HL-60/S4 (cell line): Measurements from ENCODE around the gene INCENP.
"Not testable (repeated sequence)": the region's sequence is repeated elsewhere in the genome, so short reads cannot be mapped to it uniquely, and the experiment has no call there.

Experiments used
- in situ Hi-C: fragments of 300-500 bp; cut with MboI; formaldehyde crosslinking; loops from 2 replicates; pipeline ENCODE4 v1.14.3; 2022; ENCODE audit warnings: low sequenced_read_pairs

The INCENP gene

GRCh38 chr11:62123669-62124185 is at the start of gene INCENP:
Gene INCENP, plus strand, starts transcription at chr11:62124011. Its CDS starts 4,151 bp downstream, at chr11:62128162.
- in situ Hi-C loops, result loop anchor here (25.0 kb wide), 1 partner anchor 661 kb away; no protein-coding TSS in a partner anchor

GRCh38 chr11:62075438-62075837 is 48.4 kb upstream of the INCENP start:
- in situ Hi-C loops, result no loop called here

- in situ Hi-C loops, result no loop called here
These were observed 46.7 kb upstream of the INCENP start for GRCh38 chr11:62077132-62077531.

GRCh38 chr11:62081378-62082291 is 42.2 kb upstream of the INCENP start:
- in situ Hi-C loops, result no loop called here

- in situ Hi-C loops, result no loop called here
These were observed 41.5 kb upstream of the INCENP start for GRCh38 chr11:62082292-62082657.

GRCh38 chr11:62084801-62085200 is 39.0 kb upstream of the INCENP start:
- in situ Hi-C loops, result not testable (repeated sequence)

- in situ Hi-C loops, result no loop called here
These were observed 36.1 kb upstream of the INCENP start for GRCh38 chr11:62087694-62088093.

GRCh38 chr11:62088331-62088933 is 35.4 kb upstream of the INCENP start:
- in situ Hi-C loops, result no loop called here

- in situ Hi-C loops, result loop anchor here (25.0 kb wide), 1 partner anchor 641 kb away; no protein-coding TSS in a partner anchor
These were observed 20.7 kb upstream of the INCENP start for GRCh38 chr11:62103141-62103540.

GRCh38 chr11:62103986-62104385 is 19.8 kb upstream of the INCENP start:
- in situ Hi-C loops, result loop anchor here (25.0 kb wide), 1 partner anchor 642 kb away; no protein-coding TSS in a partner anchor

GRCh38 chr11:62104816-62105653 is 18.8 kb upstream of the INCENP start:
- in situ Hi-C loops, result loop anchor here (25.0 kb wide), 1 partner anchor 643 kb away; no protein-coding TSS in a partner anchor

GRCh38 chr11:62105667-62106191 is 18.1 kb upstream of the INCENP start:
- in situ Hi-C loops, result loop anchor here (25.0 kb wide), 1 partner anchor 643 kb away; no protein-coding TSS in a partner anchor

- in situ Hi-C loops, result loop anchor here (25.0 kb wide), 1 partner anchor 646 kb away; no protein-coding TSS in a partner anchor
These were observed 15.6 kb upstream of the INCENP start for GRCh38 chr11:62108017-62108750.

GRCh38 chr11:62108971-62109404 is 14.8 kb upstream of the INCENP start:
- in situ Hi-C loops, result loop anchor here (25.0 kb wide), 1 partner anchor 647 kb away; no protein-coding TSS in a partner anchor

GRCh38 chr11:62115085-62115694 is 8.6 kb upstream of the INCENP start:
- in situ Hi-C loops, result loop anchor here (25.0 kb wide), 1 partner anchor 653 kb away; no protein-coding TSS in a partner anchor

- in situ Hi-C loops, result loop anchor here (25.0 kb wide), 1 partner anchor 654 kb away; no protein-coding TSS in a partner anchor
These were observed 7.4 kb upstream of the INCENP start for GRCh38 chr11:62116451-62116850.

GRCh38 chr11:62119569-62119968 is 4.2 kb upstream of the INCENP start:
- in situ Hi-C loops, result loop anchor here (25.0 kb wide), 1 partner anchor 657 kb away; no protein-coding TSS in a partner anchor

GRCh38 chr11:62120001-62120400 is 3.8 kb upstream of the INCENP start:
- in situ Hi-C loops, result loop anchor here (25.0 kb wide), 1 partner anchor 658 kb away; no protein-coding TSS in a partner anchor

GRCh38 chr11:62120431-62120830 is 3.4 kb upstream of the INCENP start:
- in situ Hi-C loops, result loop anchor here (25.0 kb wide), 1 partner anchor 658 kb away; no protein-coding TSS in a partner anchor
